Testis (tissue), 2 donors: ENCODE measurements around the gene ARPC4.

ENCODE experiments used
- CTCF ChIP-seq, 3 experiments: fragments of 450-650 bp in 2 of 3; fragments of 200-600 bp in 1 of 3; sonication (generic) in 1 of 3; IDR thresholded peaks; one replicate each; pipeline ENCODE4 v1.5.1; 2016 to 2019; ENCODE audit warnings: antibody characterized with exemption in 3 of 3, mild to moderate bottlenecking in 2 of 3, moderate library complexity in 1 of 3
- POLR2A ChIP-seq: fragments of 450-650 bp; IDR thresholded peaks from one replicate; pipeline ENCODE4 v1.6.1; 2017; ENCODE audit warnings: antibody characterized with exemption, mild to moderate bottlenecking, moderate library complexity

- no peak for TF ChIP-seq CTCF (IDR thresholded peaks at IDR 0.05)
- TF ChIP-seq POLR2A = no peak
Measured at GRCh38 chr3:9820543-9820942, 27.7 kb downstream of the ARPC4 start.
